ENCODE results near the gene CYP46A1.

Gene CYP46A1

DNA sequence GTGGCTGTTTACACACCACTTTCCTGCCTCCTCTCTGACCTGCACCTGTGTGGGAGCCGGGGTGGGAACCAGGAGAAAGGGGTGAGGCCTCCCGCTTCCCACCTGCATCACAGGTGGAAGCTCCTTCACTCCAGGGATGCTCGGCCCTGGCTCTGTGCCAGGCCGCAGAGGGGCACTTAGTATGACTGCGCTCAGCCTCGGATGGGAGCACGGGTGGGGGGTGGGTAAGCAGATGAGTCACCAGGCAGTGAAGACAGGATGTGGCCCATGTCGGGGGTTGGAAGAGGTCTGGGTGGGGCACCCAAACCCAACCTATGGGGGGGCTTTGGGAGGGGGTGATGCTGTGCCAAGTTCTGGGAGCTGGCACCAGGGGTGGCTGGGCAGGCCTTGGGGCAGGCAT lies 7.4 kb upstream of the CYP46A1 start:
- Histone ChIP-seq H3K27me3 (replicated peaks; ENCODE audit: control insufficient read depth, insufficient read depth, low read length) (no peaks in the 10 kb centered on the region), H3K4me3 (replicated peaks; ENCODE audit: low read depth, low read length) (no peak overlapping the region), H3K36me3 (ENCODE audit: control insufficient read depth, insufficient read depth, low read length) (no peaks in the 10 kb centered on the region)
- no peak for DNase-seq (ENCODE audit: extremely low read depth, insufficient read length)
- TF ChIP-seq, protein P1, sequence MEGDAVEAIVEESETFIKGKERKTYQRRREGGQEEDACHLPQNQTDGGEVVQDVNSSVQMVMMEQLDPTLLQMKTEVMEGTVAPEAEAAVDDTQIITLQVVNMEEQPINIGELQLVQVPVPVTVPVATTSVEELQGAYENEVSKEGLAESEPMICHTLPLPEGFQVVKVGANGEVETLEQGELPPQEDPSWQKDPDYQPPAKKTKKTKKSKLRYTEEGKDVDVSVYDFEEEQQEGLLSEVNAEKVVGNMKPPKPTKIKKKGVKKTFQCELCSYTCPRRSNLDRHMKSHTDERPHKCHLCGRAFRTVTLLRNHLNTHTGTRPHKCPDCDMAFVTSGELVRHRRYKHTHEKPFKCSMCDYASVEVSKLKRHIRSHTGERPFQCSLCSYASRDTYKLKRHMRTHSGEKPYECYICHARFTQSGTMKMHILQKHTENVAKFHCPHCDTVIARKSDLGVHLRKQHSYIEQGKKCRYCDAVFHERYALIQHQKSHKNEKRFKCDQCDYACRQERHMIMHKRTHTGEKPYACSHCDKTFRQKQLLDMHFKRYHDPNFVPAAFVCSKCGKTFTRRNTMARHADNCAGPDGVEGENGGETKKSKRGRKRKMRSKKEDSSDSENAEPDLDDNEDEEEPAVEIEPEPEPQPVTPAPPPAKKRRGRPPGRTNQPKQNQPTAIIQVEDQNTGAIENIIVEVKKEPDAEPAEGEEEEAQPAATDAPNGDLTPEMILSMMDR (IDR thresholded peaks at IDR 0.05; ENCODE audit: insufficient read depth, low read length, poor library complexity, severe bottlenecking), result no peak

DNA sequence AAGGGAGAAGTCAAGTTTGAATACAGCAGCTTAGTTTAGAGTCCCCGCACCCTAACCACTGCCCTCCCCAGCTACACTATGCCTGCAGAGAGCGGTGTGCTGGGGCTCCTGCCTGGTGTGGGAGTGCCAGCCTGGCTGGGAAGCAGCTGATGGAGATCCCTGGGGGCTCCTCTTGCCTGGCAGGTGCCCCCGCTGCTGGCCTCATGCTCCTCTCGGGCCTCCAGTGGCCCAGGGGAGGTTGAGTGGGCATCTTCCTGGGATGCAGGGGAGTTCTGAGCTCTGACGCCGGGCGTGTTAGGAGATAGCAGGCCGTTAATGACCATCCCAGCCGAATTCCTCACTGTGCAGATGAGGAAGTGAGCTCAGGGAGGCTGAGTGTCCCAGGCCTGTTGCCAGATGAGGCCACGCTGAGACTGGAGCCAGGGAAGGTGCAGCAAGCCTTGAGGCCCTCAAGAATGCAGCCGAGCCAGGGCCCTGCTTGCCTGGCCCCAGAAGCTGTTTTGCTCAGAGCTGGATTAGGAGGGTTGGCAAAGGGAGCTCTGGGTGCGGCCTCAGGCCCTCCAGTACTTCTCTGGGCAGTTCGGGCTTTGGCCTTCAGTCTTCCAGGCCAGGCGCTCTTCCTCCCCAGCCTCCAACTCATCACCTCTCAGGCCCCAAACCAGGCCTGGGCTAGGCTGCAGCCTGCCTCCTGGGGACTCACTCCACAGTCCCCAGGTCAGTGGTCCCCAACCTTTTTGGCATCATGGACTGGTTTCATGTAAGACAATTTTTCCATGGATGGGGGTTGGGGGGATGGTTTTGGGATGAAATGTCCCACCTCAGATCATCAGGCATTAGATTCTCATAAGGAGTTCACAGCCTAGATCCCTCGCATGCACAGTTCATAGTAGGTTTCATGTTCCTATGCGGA lies 6.6 kb upstream of the CYP46A1 start:
- TF ChIP-seq, protein P1 (IDR thresholded peaks at IDR 0.05; ENCODE audit: insufficient read depth, low read length, poor library complexity, severe bottlenecking), result no peak
- no peak for DNase-seq (ENCODE audit: extremely low read depth, insufficient read length)

DNA sequence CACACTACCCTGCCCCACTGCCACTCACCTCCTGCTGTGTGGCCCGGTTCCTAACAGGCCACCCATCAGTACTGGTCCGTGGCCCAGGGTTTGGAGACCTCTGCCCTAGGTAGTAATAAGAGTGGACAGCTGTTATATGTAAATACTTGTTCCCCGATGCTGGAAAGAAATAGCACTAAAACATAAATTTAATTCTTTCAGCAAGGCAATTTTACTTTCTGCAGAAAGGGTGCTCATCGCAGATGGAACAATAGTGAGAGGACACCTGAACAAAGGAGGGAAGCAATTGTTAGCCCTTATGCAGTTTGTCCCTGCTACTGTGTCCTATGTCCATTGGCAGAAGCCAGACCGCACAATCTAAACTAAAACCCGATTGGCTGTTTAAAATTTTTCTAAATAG lies 5.9 kb upstream of the CYP46A1 start:
- Histone ChIP-seq H3K27me3 (replicated peaks; ENCODE audit: control insufficient read depth, insufficient read depth, low read length) (no peaks in the 10 kb centered on the region), H3K36me3 (ENCODE audit: control insufficient read depth, insufficient read depth, low read length) (no peaks in the 10 kb centered on the region), H3K4me3 (replicated peaks; ENCODE audit: low read depth, low read length) (no peak overlapping the region)
- DNase-seq (ENCODE audit: extremely low read depth, insufficient read length), result no peak
- TF ChIP-seq, protein P1 (IDR thresholded peaks at IDR 0.05; ENCODE audit: insufficient read depth, low read length, poor library complexity, severe bottlenecking), result no peak

More for the DNA sequence above, 6.6 kb upstream of the CYP46A1 start:
- Histone ChIP-seq H3K4me3 (replicated peaks; ENCODE audit: low read depth, low read length) (no peak overlapping the region), H3K36me3 (ENCODE audit: control insufficient read depth, insufficient read depth, low read length) (no peaks in the 10 kb centered on the region), H3K27me3 (replicated peaks; ENCODE audit: control insufficient read depth, insufficient read depth, low read length) (no peaks in the 10 kb centered on the region)

DNA sequence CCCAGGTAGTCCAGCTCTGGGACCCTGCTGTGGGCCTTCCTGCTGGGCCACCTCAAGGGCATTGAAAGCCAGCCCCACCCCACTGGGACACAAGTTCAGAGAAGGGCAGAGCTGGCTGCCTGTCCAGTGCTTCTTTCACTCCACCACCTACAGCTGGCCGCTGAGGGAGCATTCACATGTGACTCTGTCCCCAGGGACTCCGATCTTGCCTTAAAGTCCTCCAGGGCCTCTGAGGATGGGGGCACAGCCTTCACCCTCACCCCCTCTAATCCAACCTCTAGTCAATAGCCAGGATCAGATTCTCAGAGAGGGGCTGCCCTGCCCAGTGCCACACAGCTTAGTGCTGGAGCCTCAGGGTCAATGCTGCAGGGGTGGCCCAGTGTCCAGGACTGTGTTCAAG lies 5.0 kb upstream of the CYP46A1 start:
- no peak for DNase-seq (ENCODE audit: extremely low read depth, insufficient read length)
- Histone ChIP-seq H3K36me3 (ENCODE audit: control insufficient read depth, insufficient read depth, low read length) (no peaks in the 10 kb centered on the region), H3K27me3 (replicated peaks; ENCODE audit: control insufficient read depth, insufficient read depth, low read length) (no peaks in the 10 kb centered on the region), H3K4me3 (replicated peaks; ENCODE audit: low read depth, low read length) (no peak overlapping the region)
- TF ChIP-seq, protein P1 (IDR thresholded peaks at IDR 0.05; ENCODE audit: insufficient read depth, low read length, poor library complexity, severe bottlenecking), result no peak

DNA sequence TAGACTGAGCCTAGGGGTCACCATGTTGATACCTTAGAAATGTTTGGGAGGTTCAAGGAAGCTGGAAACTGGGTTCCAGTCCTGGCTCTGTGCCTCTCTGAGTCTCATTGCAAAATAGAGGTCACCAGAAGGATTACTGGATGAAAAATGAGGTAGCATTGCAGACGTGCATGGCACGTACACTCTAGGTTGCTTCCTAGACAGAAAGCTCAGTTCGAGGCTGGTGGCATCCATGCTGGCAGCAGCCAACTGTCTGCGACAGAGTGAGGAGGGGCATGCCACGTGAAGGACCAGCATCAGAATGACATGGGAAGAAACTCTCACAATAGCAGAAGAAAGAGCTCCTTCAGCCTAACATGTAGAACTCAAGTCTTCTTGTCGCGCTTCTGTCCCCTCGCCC lies 4.6 kb upstream of the CYP46A1 start:
- H3K36me3 ChIP-seq (ENCODE audit: control insufficient read depth, insufficient read depth, low read length), result no peaks in the 10 kb centered on the region
- no peak overlapping the region for H3K4me3 ChIP-seq (replicated peaks; ENCODE audit: low read depth, low read length)
- H3K27me3 ChIP-seq (replicated peaks; ENCODE audit: control insufficient read depth, insufficient read depth, low read length), result no peaks in the 10 kb centered on the region; the same call in 1 of the 2 replicates
- TF ChIP-seq, protein P1 (IDR thresholded peaks at IDR 0.05; ENCODE audit: insufficient read depth, low read length, poor library complexity, severe bottlenecking), result no peak
- DNase-seq (ENCODE audit: extremely low read depth, insufficient read length), result no peak

Data from GM06990 (cell line).